ENCODE measurements around the gene TCEA2. TPM values are rescaled to one million over a fixed set of nuclear protein-coding genes. Genes with fewer than 3 reads are reported as not detected.

Gene TCEA2
- total RNA-seq, 6 experiments from 2014 or later, result 14.8 to 45.6 (median 28.6) TPM

DNA sequence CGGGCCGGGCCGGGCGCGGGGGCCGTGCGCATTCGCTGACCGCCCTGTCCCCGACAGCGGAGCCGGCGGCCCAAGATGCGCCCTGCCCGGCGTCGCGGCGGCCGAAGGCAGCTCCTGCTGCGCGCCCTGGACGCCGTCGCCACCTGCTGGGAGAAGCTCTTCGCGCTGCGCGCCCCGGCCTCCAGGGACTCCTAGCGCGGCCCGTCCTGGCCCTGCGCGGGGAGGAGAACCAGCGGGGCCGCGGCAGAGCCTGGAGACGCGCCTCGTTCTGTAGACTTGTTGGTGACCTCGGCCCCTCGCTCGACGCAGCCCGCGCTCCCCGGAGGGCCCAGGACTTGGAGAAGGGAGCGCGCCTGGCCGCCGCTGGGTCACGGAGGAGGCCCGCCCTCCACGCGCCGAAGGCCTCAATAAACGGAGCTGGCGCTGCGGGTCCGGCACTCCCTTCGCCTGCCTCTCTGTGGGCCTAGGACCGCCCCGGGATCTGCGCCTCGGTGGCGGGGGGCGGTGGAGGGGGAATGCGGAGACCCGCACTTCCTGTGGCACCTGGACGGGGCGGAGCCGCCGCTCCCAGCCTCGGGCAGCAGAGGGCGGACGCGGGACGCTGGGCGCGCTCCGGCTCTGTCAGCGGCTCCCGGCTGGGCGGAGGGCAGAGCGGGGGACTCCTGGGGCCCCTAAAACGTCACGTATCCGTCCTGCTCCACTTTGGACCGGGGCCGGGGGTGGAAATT, 24.3 kb upstream of the TCEA2 start:
- intact Hi-C loops (cut with DNase I), result no loop called here
- Histone ChIP-seq H3K27me3 (peaks cover 0 to 11% of the 10 kb centered on the region in 2 donors), H3K9me3 (no peaks in the 10 kb centered on the region), H3K36me3 (no peaks in the 10 kb centered on the region), H3K4me3 (peak overlapping the region; percentile 57 to 62 (median 61)), H3K27ac (peak overlapping the region; percentile 8 to 39 (median 15)), H3K4me1 (peaks cover 0 to 7% (median 0%) of the 10 kb centered on the region in 4 donors)
- TF ChIP-seq POLR2A (IDR thresholded peaks at IDR 0.05), result no peak
- TF ChIP-seq, protein P1, sequence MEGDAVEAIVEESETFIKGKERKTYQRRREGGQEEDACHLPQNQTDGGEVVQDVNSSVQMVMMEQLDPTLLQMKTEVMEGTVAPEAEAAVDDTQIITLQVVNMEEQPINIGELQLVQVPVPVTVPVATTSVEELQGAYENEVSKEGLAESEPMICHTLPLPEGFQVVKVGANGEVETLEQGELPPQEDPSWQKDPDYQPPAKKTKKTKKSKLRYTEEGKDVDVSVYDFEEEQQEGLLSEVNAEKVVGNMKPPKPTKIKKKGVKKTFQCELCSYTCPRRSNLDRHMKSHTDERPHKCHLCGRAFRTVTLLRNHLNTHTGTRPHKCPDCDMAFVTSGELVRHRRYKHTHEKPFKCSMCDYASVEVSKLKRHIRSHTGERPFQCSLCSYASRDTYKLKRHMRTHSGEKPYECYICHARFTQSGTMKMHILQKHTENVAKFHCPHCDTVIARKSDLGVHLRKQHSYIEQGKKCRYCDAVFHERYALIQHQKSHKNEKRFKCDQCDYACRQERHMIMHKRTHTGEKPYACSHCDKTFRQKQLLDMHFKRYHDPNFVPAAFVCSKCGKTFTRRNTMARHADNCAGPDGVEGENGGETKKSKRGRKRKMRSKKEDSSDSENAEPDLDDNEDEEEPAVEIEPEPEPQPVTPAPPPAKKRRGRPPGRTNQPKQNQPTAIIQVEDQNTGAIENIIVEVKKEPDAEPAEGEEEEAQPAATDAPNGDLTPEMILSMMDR (IDR thresholded peaks at IDR 0.05), result peak; percentile 58 to 66 (median 61)
- 0% methylated on average over 12 of the region's 91 CpGs for WGBS (ENCODE audit: insufficient coverage, low coverage, low lambda C conversion rate, missing lambda C conversion rate)
- DNase-seq (peak; percentile 82 to 88 (median 85)), ATAC-seq (peak; percentile 87 to 91 (median 88))

DNA sequence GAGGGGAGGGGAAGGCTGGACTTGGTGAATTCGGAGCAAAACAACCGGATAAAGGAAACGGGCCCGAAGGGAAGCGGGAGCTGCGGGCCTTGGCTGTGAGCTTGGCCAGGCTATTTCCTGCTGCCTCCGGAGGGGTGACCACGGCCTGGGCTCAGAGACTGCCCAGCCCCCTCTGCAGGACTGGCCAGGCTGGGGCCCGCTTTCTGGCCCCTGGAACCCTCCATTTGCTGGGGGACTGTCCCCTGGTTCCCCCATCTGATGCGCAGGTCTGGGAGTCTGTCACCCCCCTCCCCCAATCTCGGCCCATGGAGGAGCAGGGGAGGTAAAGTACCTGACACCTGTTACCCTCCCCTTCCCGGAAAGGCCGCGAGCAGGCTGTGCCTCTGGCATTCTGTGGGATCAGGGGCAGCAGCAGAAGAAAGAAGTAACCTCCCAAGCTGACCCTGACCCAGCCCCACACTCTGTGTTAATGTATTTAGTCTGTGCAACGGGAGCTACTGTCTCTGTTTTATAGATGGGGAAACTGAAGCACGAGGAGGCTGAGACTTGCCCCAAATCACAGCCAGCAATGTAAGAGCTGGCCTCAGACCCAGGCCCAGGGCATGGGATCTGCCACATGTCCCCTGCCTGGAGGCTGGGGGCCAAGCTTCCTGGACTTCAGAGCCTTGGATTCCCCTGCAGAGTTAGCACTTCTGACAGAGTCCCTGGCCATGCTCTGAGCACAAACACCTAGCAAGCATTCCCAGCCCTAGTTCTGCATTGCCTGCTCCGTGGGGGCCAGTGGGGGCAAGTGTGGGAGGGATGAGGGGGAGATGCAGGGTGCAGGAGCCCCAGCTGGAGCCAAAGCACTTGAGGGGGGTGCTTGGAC, 23.5 kb upstream of the TCEA2 start:
- WGBS (ENCODE audit: insufficient coverage, low coverage, low lambda C conversion rate, missing lambda C conversion rate), result 15% methylated on average over 4 of the region's 17 CpGs
- H3K4me3 ChIP-seq, result peak overlapping the region; percentile 57 to 62 (median 61)
- H3K36me3 ChIP-seq, result no peaks in the 10 kb centered on the region
- no peaks in the 10 kb centered on the region for H3K9me3 ChIP-seq
- DNase-seq (no peak), ATAC-seq (peak; percentile 43 to 58 (median 48))
- no peak for TF ChIP-seq POLR2A (IDR thresholded peaks at IDR 0.05)
- TF ChIP-seq, protein P1 (IDR thresholded peaks at IDR 0.05), result no peak
- intact Hi-C loops (cut with DNase I), result no loop called here
- H3K27ac ChIP-seq, result peak overlapping the region in 1 of 3 donors; percentile 39
- peaks cover 0 to 11% of the 10 kb centered on the region in 2 donors for H3K27me3 ChIP-seq
- H3K4me1 ChIP-seq, result peaks cover 0 to 7% (median 0%) of the 10 kb centered on the region in 4 donors

DNA sequence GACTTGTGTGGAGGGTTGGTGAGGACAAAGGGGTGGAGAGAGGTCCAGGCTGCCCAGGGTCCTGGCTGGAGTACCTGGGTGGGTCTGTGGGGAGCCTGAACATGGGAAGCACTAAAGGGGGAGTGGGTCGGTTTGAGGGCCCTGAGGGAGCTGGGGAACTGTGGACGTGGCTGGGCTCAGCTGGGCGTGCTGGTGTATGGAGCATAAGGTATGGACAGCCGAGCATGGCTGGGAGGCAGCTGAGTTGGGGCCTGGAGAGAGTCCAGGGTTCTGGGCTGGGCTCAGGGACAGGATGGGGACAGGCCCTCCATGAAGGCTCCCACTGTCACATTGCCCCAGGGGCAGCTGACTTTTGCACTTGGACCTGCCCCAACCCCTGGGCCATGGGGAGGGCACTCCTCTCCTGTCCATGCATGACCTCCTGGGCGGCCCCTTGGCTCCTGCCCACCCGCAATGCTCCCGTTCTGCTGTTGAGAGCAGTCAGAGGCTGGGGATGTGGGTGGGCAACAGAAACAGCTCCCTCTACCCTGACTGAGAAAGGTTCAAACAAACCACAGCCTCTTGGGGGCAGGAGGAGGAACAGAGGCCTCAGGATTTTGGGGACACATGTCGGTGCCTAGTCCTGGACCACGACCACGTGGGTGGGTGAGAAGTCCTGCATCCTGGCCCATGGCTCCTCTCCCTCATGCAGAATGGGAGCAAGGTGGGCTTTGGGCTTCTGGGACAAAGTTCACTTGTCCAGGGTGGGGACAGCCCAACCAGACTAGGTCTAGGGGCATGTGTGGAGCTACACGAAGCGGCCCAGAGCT, 22.6 kb upstream of the TCEA2 start:
- intact Hi-C loops (cut with DNase I), result no loop called here
- Histone ChIP-seq H3K4me3 (no peak overlapping the region), H3K27ac (no peak overlapping the region), H3K9me3 (no peaks in the 10 kb centered on the region), H3K27me3 (peaks cover 0 to 11% of the 10 kb centered on the region in 2 donors), H3K4me1 (peaks cover 0 to 7% (median 0%) of the 10 kb centered on the region in 4 donors), H3K36me3 (no peaks in the 10 kb centered on the region)
- WGBS (ENCODE audit: insufficient coverage, low coverage, low lambda C conversion rate, missing lambda C conversion rate), result 20% methylated on average over 2 of the region's 12 CpGs
- TF ChIP-seq, protein P1 (IDR thresholded peaks at IDR 0.05), result no peak
- no peak for TF ChIP-seq POLR2A (IDR thresholded peaks at IDR 0.05)
- DNase-seq (no peak), ATAC-seq (no peak)

DNA sequence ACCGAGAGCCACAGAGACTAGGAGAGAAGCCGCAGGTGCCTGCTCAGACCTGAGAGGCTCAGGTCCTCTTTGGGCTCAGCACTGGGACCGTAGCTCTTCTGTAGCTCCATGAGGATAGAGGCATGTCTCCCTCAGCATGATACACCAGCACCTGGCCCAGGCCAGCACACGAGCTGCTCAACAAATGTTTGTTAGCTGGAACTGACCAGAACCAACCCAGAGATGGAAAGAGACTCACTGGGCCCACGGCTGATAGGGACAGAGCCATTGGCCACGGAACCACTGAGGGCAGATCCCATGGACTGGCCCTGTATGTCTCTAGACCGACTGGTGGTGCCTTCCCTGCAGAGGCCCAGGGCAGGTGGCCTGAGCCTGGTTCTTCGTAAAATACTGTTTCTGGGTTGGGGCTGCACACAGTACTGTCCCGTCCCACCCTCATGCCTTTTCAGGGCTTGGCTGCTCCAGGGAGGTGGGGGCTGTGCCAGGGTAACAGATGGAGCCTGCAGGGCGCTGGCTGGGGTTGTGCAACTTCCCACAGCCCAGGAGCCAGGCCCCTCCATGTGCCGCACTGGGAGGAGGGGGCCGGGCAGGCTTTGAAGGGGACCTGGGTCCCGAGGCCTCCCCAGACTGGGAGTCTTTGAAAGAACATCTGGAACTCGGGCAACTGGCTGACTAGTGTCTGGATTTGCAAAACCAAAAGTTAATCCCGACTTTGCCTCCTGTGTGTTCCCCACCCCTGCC, 21.8 kb upstream of the TCEA2 start:
- Histone ChIP-seq H3K27ac (no peak overlapping the region), H3K27me3 (peaks cover 0 to 11% of the 10 kb centered on the region in 2 donors), H3K36me3 (no peaks in the 10 kb centered on the region), H3K4me3 (no peak overlapping the region), H3K9me3 (no peaks in the 10 kb centered on the region), H3K4me1 (peaks cover 0 to 7% (median 0%) of the 10 kb centered on the region in 4 donors)
- ATAC-seq (no peak), DNase-seq (no peak)
- intact Hi-C loops (cut with DNase I), result no loop called here
- TF ChIP-seq, protein P1 (IDR thresholded peaks at IDR 0.05), result no peak
- TF ChIP-seq POLR2A (IDR thresholded peaks at IDR 0.05), result no peak
- no CpG with 5 or more reads among the region's 15 CpGs for WGBS (ENCODE audit: insufficient coverage, low coverage, low lambda C conversion rate, missing lambda C conversion rate)
